HepG2 (cell line): Measurements from ENCODE around the gene SLC25A10. TPM values are rescaled to one million over a fixed set of nuclear protein-coding genes. Genes with fewer than 3 reads are reported as not detected.

ENCODE experiments used
- DBP ChIP-seq: sonication (generic); formaldehyde crosslinking; IDR thresholded peaks from 2 replicates; pipeline ENCODE4 v1.4.0; 2020; ENCODE audit warnings: missing genetic modification reagents; ENCODE audit errors: not compliant biosample characterization
- FOXK2 ChIP-seq: fragments of 450-650 bp; IDR thresholded peaks from 2 replicates; pipeline ENCODE4 v1.6.1; 2016
- GABPB1 ChIP-seq: IDR thresholded peaks from 2 replicates; pipeline ENCODE4 v1.6.1; 2016; ENCODE audit warnings: mild to moderate bottlenecking, missing genetic modification reagents, moderate library complexity, missing compliant biosample characterization
- HDAC1 ChIP-seq: sonication (generic); formaldehyde crosslinking; IDR thresholded peaks from 2 replicates; pipeline ENCODE4 v1.5.1; 2020; ENCODE audit warnings: mild to moderate bottlenecking, missing genetic modification reagents
- KAT2B ChIP-seq: fragments of 150-350 bp; IDR thresholded peaks from 2 replicates; pipeline ENCODE4 v1.6.1; 2014; ENCODE audit warnings: low read depth, low read length, borderline replicate concordance
- KDM4B ChIP-seq: sonication (generic); formaldehyde crosslinking; IDR thresholded peaks from 2 replicates; pipeline ENCODE4 v1.4.0; 2020; ENCODE audit warnings: missing genetic modification reagents
- MXD3 ChIP-seq: IDR thresholded peaks from 2 replicates; pipeline ENCODE4 v1.6.1; 2016; ENCODE audit warnings: mild to moderate bottlenecking, missing biosample characterization, missing genetic modification reagents
- PHF5A ChIP-seq: IDR thresholded peaks from one replicate; pipeline ENCODE4 v1.6.1; 2018; ENCODE audit warnings: low read depth, missing genetic modification reagents; ENCODE audit not compliant: unreplicated experiment
- PRDM4 ChIP-seq: sonication (generic); formaldehyde crosslinking; IDR thresholded peaks from 2 replicates; pipeline ENCODE4 v1.9.0; 2021; ENCODE audit warnings: missing genetic modification reagents, borderline replicate concordance
- SKIL ChIP-seq: sonication (generic); formaldehyde crosslinking; IDR thresholded peaks from 2 replicates; pipeline ENCODE4 v1.8.0; 2022; ENCODE audit warnings: missing genetic modification reagents, mild to moderate bottlenecking, moderate library complexity, borderline replicate concordance
- SMC3 ChIP-seq: IDR thresholded peaks from 2 replicates; pipeline ENCODE4 v1.6.1; 2011; ENCODE audit warnings: low read length, improper control_type of control experiment
- SP2 ChIP-seq: sonication (generic); formaldehyde crosslinking; IDR thresholded peaks from 2 replicates; pipeline ENCODE4 v1.5.1; 2020; ENCODE audit warnings: mild to moderate bottlenecking, missing genetic modification reagents
- THAP11 ChIP-seq: IDR thresholded peaks from 2 replicates; pipeline ENCODE4 v1.6.1; 2016; ENCODE audit warnings: missing biosample characterization, missing genetic modification reagents
- ZBTB46 ChIP-seq: sonication (generic); formaldehyde crosslinking; IDR thresholded peaks from 2 replicates; pipeline ENCODE4 v1.4.0; 2020; ENCODE audit warnings: mild to moderate bottlenecking, missing genetic modification reagents, borderline replicate concordance
- ZNF276 ChIP-seq: sonication (generic); formaldehyde crosslinking; IDR thresholded peaks from 2 replicates; pipeline ENCODE4 v1.4.0; 2020; ENCODE audit warnings: mild to moderate bottlenecking, low read depth, missing genetic modification reagents
- ZNF382 ChIP-seq: sonication (generic); formaldehyde crosslinking; IDR thresholded peaks from 2 replicates; pipeline ENCODE4 v1.5.0; 2020; ENCODE audit warnings: missing genetic modification reagents, mild to moderate bottlenecking, borderline replicate concordance
- ZNF567 ChIP-seq: sonication (generic); formaldehyde crosslinking; IDR thresholded peaks from 2 replicates; pipeline ENCODE4 v1.8.1; 2023; ENCODE audit warnings: mild to moderate bottlenecking, missing genetic modification reagents, borderline replicate concordance
- ZNF597 ChIP-seq: sonication (generic); formaldehyde crosslinking; IDR thresholded peaks from 2 replicates; pipeline ENCODE4 v1.5.0; 2020; ENCODE audit warnings: missing genetic modification reagents
- polyA plus RNA-seq, 8 experiments: library from polyadenylated mRNA; depleted of rRNA in 3 of 8; stranded (reverse) in 7 of 8; unstranded in 1 of 8; fragments of >200 nt; fragmentation: Illumina TruSeq in 4 of 8; extraction: Trizol in 4 of 8; gene quantifications; 2 replicates each; pipeline versions ENCODE4 v1.2.1 to v1.2.3, GENCODE V29; 2011 to 2016; ENCODE audit warnings: low read depth in 4 of 8, missing spikeins in 1 of 8, mixed read lengths in 1 of 8; ENCODE audit not compliant: insufficient read depth in 1 of 8
- total RNA-seq, 5 experiments: library from RNA; depleted of rRNA; stranded (reverse); fragments of >200 nt; fragmentation: Illumina TruSeq; extraction: Trizol; gene quantifications; 2 replicates each; pipeline ENCODE4 v1.2.3, GENCODE V29; 2016; ENCODE audit warnings: low read depth in 1 of 5

Gene SLC25A10
- total and polyA plus RNA-seq, 2 of the 13 experiments (the other 11 are each of a cell fraction or from before 2014, with no cell fraction given), result 46.5 to 140 TPM

GRCh38 chr17:81701288-81702071, 10.6 kb upstream of the SLC25A10 start (continued):
- TF ChIP-seq ZNF597 (CRISPR knock-in tag) (no peak), FOXK2 (no peak), KDM4B (CRISPR knock-in tag) (no peak), DBP (CRISPR knock-in tag) (no peak), ZBTB46 (CRISPR knock-in tag) (no peak), THAP11 (CRISPR knock-in tag) (no peak; the same call in 1 of the 2 replicates), ZNF276 (no peak), GABPB1 (CRISPR knock-in tag) (no peak), HDAC1 (CRISPR knock-in tag) (no peak), SMC3 (no peak), SP2 (no peak), SKIL (no peak), ZNF382 (CRISPR knock-in tag) (no peak), PRDM4 (CRISPR knock-in tag) (no peak), PHF5A (CRISPR knock-in tag) (no peak), ZNF567 (CRISPR knock-in tag) (no peak), MXD3 (0 out of 2 replicates have a peak, but pooled peaks have one; percentile 8), KAT2B (no peak)
